ENCODE data around the gene MRPL43.

DNA sequence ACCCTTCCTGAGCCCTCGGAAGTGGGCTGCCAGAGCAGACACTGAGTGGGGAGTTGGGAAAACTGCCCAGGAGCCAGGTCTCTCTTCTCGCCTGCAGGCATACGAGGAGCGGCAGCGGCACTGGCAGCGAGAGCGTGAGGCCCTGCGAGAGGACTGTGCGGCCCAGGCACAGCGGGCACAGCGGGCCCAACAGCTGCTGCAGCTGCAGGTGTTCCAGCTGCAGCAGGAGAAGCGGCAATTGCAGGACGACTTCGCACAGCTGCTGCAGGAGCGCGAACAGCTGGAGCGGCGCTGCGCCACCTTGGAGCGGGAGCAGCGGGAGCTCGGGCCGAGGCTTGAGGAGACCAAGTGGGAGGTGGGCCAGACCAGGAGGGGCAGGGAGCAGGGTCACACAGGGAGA lies 18.1 kb upstream of the MRPL43 start:
- TF ChIP-seq, protein P1, sequence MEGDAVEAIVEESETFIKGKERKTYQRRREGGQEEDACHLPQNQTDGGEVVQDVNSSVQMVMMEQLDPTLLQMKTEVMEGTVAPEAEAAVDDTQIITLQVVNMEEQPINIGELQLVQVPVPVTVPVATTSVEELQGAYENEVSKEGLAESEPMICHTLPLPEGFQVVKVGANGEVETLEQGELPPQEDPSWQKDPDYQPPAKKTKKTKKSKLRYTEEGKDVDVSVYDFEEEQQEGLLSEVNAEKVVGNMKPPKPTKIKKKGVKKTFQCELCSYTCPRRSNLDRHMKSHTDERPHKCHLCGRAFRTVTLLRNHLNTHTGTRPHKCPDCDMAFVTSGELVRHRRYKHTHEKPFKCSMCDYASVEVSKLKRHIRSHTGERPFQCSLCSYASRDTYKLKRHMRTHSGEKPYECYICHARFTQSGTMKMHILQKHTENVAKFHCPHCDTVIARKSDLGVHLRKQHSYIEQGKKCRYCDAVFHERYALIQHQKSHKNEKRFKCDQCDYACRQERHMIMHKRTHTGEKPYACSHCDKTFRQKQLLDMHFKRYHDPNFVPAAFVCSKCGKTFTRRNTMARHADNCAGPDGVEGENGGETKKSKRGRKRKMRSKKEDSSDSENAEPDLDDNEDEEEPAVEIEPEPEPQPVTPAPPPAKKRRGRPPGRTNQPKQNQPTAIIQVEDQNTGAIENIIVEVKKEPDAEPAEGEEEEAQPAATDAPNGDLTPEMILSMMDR (IDR thresholded peaks at IDR 0.05) = no peak
- TF ChIP-seq POLR2AphosphoS5 (IDR thresholded peaks at IDR 0.05) (no peak), POLR2A (IDR thresholded peaks at IDR 0.05) (no peak)

Data from suprapubic skin (tissue), 4 donors.